NCI-H146 treated with DMSO at 0.1 percent for 48 hours (cell line): ENCODE measurements around the gene ABI3.

Experiments
- DNase-seq: peaks from one replicate; lab custom pipeline; 2025; ENCODE audit not compliant: unreplicated experiment; lab: John Stamatoyannopoulos, UW

Gene ABI3

DNA sequence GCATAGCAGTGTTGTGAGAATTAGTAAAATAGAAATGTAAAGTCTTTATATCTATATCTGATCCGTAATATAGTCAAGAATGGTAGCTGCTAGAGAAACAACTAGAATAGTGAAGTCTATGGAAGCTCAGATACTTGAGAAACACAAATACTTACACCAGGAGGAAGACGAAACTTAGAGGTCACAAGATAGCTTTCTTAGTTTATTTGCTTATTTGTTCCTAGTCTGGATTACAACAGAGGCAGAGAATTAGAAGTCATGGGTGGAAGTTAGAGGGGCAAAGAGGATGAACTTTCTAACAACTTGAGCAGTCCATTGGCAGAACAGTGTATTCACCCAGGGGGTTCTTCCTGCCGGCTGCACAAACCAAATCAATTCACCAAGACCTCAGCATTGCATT is 14.0 kb upstream of the ABI3 start:
- DNase-seq = no peak

DNA sequence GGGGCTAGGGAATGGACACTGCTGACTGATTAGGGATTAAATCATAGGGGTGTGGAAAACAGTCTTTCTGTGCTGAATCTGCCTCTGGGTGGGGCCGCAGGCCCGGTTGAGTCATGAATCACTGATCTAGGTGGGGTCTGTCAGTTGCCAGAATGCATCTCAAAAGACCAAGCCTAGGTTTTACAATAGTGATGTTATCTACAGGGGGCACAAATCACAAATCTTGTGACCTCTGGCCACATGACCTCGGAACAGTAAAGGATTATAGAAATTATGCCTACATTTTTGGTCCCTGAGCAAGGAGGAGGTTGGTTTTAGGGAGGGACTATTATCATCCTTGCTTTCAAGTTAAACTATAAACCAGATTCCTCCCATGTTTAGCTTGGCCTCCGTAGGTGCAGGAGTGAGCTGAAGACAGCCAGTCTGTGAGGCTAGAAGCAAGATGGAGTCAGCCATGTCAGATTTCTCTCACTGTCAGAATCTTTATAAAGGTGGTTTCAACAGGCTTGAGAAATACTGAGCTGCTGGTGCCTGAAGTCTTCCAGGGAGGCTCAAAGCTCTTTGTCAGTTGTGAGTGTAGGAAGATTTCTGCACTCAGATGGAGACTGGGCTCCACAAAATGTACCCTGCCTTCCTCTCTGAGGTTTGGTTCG is 13.0 kb upstream of the ABI3 start:
- DNase-seq = no peak

DNA sequence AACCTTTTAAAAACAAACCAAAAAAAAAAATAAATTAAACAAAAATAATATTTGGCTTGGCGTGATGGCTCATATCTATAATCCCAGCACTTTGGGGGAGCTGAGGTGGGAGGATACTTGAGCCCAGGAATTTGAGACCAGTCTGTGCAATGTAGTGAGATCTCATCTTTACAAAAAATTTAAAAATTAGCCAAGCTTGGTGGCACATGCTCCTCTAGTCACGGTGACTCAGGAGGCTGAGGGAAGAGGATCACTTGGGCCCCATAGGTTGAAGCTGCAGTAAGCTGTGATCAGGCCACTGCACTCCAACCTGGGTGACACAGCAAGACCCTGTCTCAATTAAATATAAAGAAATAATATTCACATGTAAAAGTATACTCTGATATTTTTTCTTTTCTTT is 12.3 kb upstream of the ABI3 start:
- no peak for DNase-seq

DNA sequence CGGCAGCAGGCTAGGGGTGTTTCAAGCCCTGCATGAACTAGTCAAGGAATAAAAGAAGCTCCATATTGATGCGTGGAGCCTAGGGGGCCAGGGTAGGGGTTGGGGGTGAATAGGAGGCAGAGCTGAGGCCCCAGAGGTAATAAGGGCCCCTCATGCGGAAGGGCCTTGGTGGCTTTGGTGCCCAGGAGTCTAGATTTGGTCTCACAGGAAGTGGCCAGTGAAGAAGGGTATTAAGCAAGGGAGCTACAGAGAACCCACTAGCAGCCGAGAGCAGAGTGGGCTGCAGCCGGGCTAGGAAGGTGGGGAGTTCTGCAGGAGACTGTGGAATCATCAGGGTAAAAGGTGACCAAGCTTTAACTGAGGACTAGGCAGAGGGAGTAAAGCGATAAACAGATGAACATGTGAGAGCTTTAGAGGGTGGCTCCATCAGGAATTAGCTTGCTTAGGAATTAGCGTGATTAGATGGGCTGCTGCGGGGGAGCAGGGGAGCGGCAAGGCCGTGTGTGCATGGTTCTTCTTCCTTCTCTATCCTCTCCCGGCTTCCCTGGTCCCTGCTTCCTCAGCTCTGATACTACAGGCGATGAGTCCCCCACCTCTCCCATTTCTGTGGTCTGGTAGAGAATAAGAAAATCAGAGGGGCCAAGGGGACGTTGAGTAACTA is 10.0 kb upstream of the ABI3 start:
- DNase-seq = no peak

DNA sequence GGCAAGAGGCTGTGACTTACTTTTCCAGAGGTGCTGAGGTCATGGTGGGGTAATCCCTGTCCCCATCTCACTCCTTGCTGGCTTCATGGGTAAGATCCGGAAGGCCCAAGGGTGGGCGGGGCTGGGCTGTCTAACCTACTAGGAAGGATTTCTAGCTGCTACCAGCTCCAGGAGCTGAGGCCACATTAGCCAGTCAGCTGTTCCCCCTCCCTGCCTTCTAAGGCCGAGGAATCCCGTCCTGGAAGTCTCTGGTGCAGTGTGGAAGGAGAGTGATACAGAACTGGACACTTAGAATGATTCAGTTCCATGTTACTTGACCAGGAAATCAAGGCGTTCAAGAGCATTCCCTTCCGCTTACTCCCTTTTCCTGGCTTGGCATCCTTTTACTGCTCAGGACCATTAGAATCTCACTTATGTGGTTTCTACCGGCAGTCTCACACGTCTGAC is 9.0 kb upstream of the ABI3 start:
- DNase-seq = no peak

DNA sequence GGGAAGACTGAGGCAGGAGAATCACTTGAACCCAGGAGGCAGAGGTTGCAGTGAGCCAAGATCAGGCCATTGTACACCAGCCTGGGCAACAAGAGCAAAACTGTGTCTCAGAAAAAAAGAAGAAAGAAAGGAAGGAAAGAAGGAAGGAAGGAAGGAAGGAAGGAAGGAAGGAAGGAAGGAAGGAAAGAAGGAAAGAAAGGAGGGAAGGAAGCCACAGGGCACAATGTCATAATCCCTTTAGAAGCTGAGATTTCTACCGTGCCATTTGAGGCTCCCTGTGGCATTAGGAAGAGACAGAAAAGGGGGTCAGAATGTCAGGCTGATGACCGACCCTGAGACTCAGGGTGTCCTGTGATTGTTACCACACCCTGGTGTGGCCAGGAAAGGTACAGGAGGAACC is 6.7 kb upstream of the ABI3 start:
- DNase-seq = no peak

DNA sequence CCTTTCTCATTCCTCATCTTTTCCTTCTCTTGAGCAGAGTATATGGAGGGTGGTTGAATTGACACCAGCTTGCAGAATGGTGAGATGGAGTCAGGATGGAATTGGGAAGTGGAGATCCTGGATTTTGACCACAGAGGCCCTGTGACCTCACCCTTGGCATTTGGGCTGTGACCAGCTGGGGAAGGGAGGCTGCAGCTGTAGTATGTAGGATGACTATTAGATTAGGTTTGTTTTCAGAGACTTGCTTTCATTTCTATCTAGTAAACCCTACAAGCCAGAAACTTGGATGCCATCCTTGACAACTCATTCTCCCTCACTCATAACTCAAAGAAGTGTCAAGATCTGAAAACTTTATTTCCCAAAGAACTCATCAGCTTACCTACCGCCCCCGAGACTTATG is 6.0 kb upstream of the ABI3 start:
- DNase-seq = no peak

DNA sequence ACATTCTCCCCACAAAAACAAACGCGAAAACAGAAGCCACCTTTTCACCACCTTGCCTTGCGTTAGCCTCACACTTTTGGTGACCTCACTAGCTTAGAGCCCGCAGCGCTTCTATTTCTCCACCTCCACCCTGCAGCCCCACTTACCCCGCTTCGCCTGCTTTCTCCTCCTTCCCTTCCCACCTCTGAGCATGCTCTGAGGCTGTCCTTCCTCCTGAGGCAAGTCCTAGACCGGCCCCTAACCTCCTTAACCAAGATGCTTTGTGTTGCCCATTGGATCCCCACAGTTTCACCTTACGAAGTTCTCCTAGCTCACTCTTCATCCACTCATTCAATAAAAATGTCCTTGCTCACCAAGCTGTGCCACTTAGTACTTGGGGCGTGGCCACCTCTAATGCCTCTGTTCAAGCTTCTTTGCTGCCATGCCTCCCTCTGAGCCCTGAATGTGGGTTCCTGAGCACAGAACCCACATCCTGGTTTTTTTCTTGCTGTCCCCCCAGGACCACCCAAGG is 1.4 kb upstream of the ABI3 start:
- DNase-seq = no peak

DNA sequence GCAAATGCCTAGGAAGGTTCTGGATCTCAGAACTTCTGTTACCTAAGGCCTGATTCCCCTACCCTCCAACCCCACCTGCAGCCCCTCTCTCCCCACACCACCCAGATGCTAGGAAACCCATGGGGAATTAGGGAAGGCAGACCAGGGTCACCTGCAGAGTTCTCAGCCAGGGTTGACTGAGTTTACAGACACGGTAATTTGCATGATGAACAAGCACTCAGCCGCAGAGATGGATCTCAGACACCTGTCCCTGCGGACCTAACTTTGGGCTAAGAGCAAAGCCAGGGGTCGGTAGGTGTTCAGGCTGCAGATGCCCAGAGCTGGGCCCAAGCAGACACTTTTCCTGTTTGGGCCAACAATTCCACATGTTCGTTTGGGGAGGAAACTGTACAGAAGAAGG is 2.9 kb downstream of the ABI3 start:
- no peak for DNase-seq

DNA sequence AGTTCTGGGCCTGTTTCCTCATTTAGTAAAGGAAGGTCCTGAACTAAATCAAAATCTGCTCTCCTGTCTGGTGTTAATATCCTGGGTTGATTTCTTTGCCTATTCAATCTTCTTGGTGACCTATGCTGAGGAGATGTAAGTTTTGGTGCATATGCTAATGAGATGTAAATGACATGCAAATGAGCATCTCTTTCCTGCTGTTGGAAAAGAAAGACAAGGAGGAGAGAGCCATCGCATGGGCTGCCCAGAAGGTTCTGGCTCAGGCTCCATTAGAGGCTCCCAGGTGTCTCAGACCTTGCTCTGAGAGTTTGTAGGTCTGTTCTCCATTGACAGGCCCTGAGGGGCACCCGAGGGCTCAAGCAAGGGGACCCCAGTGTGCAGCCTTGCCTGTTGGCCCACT is 3.3 kb downstream of the ABI3 start:
- no peak for DNase-seq

DNA sequence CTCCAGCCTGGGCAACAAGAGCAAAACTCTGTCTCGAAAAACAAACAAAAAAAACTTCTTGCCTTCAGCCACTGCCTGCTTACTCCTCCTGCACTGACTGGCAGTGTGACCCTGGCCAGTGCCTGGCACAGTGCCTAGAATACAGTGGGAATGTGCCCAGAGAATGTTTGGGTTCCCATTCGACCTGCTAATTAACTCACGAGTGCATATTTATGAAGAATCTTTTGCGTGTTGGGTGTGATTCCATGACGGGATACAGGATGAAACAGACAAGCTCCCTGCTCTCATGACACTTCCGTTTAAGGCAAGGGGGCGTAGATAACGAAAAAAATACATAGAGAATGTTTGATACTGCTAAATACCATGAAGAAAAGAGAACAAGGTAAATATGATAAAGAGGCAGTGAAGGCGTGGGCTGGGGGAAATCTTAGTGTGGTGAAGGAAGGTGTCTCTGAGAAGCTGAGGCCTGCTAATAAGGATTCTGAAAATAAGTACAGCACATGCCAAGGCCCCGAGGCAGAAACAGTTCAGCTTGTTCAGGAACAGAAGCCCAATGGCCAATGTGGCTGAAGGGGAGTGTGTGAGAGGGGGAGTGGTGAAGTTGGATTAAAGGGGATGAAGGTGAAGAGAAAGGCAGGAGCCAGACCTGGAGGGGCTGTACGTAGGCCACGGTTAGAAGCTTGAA is 4.3 kb downstream of the ABI3 start:
- no peak for DNase-seq

DNA sequence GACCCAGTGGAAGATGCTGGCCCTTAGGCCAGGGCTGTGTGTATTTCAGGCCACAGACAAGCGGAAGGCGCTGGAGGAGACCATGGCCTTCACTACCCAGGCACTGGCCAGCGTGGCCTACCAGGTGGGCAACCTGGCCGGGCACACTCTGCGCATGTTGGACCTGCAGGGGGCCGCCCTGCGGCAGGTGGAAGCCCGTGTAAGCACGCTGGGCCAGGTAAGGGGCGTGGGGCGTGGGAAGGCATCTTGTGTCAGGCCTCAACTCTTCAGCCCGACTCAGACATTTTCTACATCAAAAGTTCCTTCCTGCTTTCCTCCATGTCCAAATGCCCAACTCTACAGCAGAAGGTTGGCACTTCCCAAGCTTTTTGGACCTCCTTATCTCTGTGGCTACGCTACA is 6.0 kb downstream of the ABI3 start:
- DNase-seq = no peak

DNA sequence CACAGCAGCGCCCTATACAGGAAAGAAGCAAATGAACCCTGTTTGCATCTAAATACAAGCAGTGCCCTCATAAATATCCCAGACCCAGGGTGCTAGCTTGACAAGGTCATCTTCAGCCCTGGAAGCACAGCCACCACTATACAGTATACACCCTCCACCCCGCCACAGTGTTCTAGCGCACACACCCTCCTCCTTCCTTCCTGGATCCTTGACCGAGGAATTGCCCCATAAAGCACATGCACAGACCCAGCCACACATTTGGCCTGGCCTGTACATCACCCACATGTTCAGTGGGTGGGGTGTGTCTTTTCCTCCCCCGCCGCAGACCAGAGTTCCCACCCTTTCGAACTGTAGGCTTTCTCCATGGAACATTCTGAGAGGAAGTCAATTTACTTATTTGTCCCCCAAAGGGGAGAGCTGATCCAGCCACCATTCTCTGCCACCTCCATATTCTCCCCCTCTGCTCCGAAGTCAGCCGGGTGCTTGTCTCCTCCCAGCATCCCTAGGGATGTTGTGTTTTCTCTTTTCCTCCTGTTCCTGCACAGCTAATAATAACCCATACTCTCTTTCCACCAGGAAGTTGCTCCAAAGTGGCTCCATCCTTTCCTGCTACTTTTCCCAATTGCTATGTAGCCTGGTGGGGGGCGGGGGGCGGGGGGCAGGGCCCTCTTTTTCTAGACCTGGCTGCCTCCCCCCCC is 6.6 kb downstream of the ABI3 start:
- no peak for DNase-seq

GRCh38 chr17:49217651-49218413 is 7.3 kb downstream of the ABI3 start:
- no peak for DNase-seq

GRCh38 chr17:49218941-49219913 is 8.7 kb downstream of the ABI3 start:
- no peak for DNase-seq

GRCh38 chr17:49219987-49220386 is 9.5 kb downstream of the ABI3 start:
- no peak for DNase-seq

- no peak for DNase-seq
Measured at GRCh38 chr17:49223168-49223516, 12.6 kb downstream of the ABI3 start.

DNA sequence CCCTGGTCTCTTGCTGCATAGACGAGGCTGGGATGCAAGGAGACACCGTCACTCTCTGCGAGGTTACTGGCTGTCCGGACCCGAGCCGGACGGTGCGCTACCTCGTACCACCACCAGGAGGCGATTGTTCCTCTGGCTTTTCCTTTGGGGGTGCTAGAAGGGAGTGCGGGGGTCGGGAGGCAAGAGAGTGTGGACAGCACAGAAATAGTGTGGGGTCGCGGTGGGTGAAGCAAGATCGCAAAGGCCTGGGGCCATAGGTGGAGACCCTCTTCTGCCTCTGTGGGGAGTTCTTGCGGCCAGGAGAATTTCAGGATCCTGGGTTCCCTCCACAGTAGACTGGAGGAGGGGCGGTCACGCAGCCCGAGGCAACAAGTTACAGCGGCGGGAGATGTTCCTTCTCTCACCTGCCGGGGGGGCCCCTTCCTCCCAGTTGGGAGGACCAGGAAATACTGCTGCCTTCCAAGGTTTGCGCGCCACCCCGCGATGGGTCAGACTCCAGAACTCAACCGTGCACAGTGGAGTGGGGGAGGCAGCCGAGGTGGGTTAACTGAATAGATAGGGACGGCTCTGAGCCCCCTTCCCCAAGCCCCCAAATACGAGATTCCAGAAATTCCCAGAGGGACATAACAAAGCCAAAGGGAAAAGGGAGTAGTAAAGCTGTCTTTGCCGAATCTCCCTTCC is 13.2 kb downstream of the ABI3 start:
- DNase-seq = no peak
